GM21360 (cell line): ENCODE data around the gene TMEM167B.
A peak's percentile ranks its signal among the peaks of the same experiment; 100 is the strongest.
"Not testable (repeated sequence)": the region's sequence is repeated elsewhere in the genome, so short reads cannot be mapped to it uniquely, and the experiment has no call there.

Experiments used
- ATAC-seq: cut with Tn5 transposase; IDR thresholded peaks from one replicate; pipeline ENCODE4 v1.9.1; 2021; ENCODE audit warnings: mild to moderate bottlenecking, moderate library complexity; ENCODE audit not compliant: unreplicated experiment

TMEM167B gene

DNA sequence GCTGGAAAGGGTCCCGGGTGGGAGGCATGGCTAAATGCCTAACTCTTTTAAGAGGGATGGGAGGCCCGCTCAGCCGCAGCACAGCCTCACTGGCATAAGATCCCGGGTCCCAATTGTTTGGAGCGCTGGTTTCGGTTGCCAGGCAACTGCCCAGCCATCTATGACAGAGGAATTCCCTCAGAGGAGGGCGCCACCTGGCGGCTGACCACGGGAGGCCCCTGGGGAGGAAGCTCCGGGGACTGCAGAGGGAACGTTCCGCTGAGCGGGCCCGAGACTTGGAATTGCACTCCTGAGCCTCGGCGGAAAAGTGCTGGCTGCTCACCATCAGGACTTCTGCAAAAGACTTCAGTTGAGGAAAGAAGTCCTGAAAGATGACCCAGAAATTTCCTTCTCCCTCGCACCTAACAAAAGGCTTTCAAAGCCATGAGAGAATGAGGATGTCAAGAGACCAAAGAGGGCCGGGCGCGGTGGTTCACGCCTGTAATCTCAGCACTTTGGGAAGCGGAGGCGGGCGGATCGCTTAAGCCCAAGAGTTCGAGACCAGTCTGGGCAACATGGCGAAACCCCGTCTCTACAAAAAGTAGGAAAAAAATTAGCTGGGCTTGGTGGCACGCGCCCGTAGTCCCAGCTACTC is 22.2 kb downstream of the TMEM167B start:
- peak; percentile 54 for ATAC-seq

DNA sequence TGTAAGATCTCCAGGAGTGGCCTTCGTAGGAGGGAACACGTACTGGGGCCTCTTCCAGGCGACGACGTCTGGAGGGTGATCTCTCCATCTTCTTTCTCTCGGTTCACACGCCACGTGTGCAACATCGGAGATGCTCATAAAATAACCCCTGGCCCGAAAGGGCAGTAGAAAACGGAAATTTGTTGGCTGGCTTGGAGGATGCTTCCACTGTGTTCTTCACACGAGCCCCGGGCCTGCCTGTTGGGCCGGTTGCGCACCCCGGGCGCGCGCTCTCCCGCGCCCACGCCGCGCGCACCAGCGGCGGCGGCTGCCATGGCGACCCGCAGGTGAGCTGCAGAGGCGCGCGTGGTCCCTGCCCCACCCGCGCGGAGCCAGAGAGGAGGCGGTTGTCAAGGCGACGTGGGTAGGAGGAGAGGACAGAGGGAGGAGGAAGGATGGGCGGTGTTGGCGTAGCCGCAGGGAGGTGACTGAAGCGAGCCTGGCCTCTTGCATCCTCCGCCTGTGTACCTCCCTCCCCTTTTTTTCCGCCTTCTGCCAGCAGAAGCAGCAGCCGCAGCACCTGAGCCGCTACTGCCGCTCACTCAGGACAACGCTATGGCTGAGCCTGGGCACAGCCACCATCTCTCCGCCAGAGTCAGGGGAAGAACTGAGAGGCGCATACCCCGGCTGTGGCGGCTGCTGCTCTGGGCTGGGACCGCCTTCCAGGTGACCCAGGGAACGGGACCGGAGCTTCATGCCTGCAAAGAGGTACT is 23.2 kb downstream of the TMEM167B start, which contains the start of gene ELAPOR1:
Gene ELAPOR1 (plus strand): TSS at position 526 of the 752 bp plus-strand sequence. CDS start 69 bp downstream, at position 595.
- ATAC-seq: peak; percentile 58

DNA sequence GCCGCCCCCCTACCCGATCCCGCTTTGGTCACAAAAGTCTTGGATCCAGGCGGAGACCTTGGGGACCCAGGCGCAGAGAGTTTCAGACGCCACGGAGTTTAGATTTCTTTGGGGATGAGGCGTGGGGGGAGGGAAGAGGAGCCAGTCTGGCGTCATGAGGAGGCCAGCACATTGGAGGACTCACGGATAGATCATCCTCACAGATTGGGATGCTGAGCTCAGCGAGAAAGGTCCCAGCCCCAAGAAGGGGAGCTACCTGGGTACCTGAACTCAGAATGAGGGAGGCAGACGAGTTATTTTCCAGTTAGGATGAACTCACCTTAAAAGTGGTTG is 23.7 kb downstream of the TMEM167B start:
- no peak for ATAC-seq

DNA sequence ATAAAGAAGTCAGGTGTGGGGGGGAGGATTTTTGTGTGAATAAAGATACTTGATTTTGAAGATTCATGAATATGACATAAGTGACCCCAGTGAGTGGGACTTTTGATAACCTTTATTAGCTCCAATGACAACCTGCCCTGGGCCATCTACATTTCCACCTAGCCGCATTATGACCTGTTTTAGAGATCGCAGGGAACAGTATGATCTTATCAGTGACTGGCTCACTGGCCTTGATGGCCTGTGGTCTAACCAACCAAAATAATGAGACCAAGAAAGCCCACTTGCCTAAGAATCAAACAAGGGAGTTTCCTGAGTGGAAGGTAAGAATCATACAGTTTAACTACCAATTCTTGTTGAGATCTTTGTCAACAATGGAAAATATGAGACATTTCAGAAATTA is 25.1 kb downstream of the TMEM167B start:
- ATAC-seq: no peak

DNA sequence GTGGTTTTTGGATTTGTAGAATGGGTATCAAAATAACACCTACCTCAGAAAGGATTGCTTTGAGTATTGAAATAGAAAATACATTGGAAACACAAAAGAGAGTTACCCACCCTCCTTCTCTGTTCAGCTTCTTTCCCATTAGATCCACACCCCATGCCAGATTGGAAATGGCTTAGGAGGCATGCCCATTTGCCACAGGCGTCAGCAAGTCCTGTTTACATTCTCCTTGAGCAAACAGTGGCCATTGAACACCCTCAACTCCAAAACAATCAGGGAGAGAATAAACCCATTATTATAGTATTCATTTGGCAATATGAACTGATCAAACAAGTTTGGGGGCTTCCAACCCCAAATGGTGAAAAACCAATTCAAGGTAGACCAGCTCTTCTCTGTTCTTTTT is 25.7 kb downstream of the TMEM167B start:
- ATAC-seq: no peak

DNA sequence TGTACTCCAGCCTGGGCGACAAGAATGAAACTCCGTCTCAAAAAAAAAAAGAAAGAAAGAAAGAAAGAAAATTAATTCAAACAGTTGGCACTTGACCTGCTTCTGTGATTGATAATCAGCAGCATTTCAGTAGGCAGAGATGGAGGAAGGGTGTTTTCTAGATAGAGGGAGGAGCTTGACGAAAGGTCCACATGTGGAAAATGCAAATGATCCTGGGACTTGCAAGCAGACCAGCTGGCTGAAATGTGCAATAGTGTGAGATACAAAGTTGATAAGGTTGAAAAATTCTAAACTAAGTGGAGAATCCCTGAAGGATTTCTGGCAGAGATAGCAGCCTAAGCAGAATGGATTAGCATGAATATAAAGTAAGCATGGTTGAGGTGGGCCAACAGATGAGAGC is 27.5 kb downstream of the TMEM167B start:
- ATAC-seq: no peak

DNA sequence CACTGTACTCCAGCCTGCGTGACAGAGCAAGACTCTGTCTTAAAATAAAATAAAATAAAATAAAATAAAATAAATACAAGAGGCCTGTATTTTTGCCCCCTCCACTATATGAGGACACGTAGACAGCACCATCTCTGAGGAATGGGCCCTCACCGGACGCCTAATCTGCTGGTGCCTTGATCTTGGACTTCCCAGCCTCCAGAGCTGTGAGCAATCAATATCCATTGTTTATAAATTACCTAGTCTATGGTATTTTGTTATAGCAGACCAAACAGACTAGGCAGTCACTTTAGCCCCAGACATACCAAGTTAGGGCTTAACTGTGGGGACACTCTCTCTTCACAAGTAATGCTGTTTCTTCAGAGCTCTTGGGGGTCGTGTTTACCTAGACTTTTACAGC is 29.8 kb downstream of the TMEM167B start:
- no peak for ATAC-seq

DNA sequence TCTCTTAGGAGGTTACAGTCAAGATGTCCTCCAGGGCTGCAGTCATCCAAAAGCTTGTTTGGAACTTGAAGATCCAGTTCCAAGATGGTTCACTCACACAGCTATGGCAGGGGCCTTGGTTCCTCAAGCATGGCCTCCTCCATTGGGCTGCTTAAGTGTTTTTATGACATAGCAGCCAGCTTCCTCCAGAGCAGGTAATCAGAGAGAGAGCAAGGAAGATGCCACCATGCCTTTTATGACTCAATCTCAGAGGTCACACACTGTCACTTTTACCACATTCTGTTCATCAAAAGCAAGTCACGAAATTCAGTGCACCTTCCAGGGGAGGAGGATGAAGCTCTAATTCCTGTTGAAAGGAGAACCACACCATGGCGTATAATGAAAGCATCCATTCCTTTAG is 40.5 kb downstream of the TMEM167B start:
- ATAC-seq: no peak

DNA sequence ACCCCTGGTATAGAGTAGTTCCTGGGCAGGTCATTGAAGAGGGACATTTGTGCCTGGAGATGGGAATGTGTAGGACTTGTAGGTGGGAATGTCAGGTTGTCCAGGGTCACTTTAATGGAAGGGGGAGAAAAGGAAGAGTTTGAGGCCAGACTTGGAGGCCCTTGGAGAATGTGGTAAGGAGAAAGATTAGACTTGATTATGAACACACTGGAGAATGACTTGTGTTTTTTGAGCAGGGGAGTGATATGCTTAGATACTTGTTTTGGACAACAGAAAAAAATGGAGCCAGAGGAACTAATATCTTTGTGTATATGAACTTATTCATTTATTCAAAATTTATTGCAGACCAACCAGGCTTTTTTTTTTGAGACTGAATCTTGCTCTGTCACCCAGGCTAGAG is 41.2 kb downstream of the TMEM167B start:
- no peak for ATAC-seq

DNA sequence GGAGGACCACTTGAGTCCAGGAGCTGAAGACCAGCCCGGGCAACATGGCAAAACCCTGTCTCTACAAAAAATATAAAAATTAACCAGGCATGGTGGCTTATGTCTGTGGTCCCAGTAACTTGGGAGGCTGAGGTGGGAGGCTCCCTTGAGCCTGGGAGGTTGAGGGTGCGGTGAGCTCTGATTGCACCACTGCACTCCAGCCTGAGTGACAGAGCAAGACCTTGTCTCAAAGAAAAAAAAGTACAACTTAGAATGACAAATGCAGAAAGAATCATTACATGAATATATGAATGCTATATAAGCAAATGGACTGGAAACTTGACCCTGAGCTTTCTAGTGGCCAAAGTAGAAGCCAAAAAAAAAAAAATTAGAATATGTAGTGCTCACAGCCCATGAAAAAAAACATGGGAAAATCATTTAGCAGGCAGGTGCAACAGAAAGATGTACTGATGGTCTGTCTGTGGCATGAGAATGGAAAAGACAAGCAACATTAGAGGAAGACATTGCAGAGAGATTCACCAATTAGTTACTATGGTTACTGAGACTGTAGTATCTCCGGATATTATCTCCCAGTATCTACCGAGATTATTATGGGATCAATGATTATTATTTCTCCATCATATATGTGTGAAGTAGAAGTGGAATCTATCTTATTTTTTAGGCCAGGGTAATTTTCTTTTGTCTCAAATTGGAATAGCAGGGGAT is 42.6 kb downstream of the TMEM167B start:
- ATAC-seq: no peak

DNA sequence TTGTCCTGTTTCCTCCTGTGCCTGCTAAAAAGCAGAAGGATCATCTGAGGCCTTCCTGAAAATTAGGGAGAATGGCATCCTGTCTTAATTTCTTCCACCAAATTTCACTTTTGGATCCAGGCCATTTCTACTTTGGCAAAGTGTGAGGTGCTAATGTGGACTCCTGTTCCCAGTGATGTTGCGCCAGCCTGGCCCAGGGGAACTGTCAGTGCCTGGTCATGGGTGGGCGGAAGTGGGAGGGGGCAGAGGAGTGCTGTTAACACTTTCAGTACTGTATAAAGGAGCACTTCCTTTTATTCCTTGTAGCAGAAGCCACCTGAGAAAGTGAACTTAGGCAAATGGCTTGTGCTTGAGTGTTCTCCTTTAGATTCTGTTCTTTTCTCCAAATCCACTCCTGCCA is 43.3 kb downstream of the TMEM167B start:
- peak; percentile 55 for ATAC-seq

DNA sequence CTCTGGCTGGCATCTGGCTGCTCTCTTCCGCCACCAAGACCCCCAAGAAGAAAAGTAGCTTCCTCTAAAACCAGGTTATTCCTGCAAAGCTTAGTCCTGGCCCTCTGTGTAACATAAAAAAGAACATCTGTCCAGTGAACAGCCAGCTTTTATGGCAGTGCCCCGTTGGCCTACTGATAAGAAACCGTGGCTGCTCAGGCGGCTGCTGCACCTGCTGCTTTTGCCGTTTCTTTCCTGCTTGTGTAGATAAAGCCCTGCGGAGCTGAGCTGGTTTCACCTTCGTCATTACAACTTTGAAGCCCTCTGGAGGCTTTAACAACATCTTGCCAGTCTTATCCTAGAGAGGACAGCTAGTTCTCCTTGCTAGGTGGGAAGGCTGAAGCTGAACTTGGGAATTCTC is 43.9 kb downstream of the TMEM167B start:
- ATAC-seq: peak; percentile 30

DNA sequence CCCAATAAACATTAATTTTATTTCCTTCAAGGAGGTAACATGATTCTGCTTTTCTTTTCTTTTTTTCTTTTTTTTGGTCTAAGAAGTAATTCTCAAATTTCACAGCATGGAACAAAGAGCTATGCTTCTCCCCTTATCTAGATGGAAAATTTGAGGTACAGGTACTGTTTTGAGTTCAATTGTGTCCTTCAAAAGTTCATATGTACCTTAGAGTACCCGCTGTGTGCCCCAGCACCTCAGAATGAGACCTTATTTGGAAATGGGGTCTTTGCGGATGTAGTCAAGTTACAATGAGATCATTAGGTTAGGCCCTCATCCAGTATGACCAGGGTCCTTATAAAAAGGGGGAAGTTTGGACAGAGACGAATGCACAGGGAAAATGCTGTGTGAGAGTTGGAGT is 45.4 kb downstream of the TMEM167B start:
- no peak for ATAC-seq

DNA sequence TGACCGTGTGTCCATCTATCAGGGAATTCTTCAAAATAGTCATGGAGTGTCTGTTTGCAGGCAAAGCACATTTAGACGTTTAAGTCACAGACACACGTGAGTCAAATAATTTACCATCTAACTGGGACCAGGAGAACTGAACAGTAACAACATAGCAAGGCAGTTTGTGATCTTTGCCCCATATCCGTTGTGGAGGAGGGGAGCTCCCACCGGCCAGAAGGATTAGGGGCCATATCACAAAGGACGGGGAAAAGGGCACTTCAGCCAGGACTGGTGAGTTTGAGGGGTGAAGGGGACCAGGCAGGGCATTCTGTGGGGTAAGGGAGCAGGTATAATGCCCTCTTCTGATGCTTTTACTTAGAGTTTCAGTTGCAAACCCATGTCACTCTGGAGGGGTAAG is 46.2 kb downstream of the TMEM167B start:
- no peak for ATAC-seq

DNA sequence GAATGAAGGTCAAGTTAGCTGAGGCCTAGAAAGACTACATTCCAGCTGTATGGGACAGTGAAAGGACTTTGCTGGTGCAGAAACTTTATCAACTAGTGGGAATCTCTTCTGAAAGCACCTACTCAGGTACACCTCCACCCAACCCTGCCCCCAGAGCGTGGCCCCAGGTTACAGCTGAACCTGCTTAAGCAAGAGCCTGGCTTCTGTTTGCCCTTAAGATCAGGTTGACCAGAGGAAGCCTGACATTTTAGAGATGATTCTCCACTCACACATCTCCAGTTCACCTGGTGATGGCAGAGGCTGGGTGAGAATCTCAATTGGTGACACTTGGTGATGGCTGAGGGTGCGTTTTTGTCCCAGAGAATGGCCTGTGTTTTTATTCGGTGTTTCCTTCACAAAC is 47.4 kb downstream of the TMEM167B start:
- ATAC-seq: no peak

DNA sequence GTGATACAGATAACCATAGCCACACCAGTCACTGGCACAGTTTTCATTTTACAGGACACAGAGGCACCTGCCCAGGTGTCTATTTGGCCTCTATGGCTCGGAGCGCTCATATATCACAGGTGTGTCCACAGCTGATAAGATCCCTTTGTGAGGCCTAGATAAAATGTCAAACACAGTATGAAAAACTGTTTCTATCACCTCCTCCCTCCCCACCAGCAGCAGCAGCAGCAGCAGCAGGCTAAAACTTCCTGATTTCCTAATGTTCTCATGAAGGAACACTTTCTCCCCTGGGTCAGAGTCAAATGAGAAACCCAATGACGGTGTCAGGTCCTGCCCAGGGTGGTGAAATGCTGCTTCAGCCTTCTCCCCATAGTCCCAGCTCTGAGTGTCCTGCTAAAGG is 47.8 kb downstream of the TMEM167B start:
- no peak for ATAC-seq

DNA sequence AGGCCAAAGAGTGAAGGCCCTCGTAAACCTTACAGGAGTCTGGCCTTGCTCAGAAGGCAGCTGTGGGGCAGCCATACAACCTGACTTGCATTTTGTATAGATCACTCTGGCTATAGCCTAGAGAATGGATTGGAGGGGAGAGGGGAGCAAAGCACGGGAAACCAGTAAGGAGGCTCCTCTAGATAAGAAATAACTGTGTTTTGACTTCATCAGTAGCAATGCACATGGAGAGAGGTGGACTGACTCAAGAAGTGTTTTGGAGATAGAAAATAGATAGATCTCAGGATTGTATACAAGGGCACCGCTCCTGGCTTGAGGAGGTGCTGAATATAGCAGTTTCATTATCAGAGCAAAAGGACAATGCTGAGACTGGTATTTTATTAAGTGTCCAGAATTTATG is 49.8 kb downstream of the TMEM167B start:
- no peak for ATAC-seq

DNA sequence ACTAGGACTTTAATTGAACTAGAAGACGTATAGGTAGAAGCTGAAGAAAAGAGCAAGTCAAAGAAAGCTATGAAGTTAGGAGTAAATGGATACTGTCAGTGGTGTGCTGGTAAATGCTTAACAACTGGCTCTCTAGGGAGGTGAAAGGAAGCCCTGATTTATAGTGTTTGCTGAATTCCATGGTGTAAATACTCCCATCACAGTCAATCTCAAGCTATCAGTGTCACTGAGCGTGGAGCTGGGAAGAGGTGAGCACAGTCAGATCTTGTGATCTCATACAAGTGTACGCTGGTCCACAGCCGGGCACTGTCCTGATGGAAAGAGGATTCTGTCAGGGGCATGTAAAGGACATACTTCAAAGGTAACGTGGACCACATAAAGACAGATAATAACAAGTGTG is 51.7 kb downstream of the TMEM167B start:
- ATAC-seq: no peak

DNA sequence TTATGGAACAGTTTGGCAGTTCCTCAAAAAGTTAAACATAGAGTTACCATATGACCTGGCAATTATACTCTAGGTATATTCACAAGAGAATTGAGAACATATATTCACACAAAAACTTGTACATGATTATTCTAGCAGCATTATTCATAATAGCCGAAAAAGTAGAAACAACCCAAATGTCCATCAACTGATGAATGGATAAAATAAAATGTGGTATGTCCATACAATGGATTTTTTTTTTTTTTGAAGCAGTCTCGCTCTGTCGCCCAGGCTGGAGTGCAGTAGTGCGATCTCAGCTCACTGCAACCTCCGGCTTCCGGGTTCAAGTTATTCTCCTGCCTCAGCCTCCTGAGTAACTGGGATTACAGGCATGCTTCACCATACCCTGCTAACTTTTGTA is 52.2 kb downstream of the TMEM167B start:
- ATAC-seq: not testable (repeated sequence)
